ENCODE results near the gene PRKCZ. TPM values are rescaled to one million over a fixed set of nuclear protein-coding genes. Genes with fewer than 3 reads are reported as not detected.
"Not testable (repeated sequence)": the region's sequence is repeated elsewhere in the genome, so short reads cannot be mapped to it uniquely, and the experiment has no call there.

Gene PRKCZ
- polyA plus RNA-seq, 3 donors: 29.5 to 36.9 (median 34.5) TPM

DNA sequence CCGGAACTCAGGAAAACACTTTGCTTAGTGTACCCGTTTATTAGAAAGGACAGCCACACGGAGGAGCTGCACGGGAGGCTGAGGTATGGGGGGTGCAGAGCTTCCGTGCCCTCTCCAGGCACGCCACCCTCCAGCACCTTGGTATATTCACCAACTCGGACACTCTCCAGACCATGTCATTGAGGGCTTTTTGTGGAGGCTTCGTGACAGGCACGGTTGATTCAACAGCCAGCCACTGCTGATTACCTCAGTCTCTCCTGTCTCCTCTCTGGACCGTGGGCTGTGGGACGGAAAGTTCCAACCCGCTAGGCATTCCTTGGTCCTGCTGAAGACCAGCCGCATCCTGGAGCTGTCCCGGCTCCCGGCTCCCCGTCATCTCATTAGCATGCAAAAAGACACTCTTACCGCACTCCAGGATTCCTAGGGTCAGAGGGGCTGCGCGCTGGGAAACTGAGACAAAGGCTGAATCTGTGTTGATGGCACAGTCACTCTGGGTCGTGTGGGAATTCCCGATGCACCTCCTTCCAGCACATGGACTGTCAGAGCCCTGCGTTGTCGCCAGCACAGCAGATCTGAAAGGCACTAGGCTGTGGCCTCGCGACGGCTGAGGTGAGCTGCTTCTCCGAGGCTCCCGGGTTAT lies 65.6 kb downstream of the PRKCZ start:
- DNase-seq (ENCODE audit: extremely low read depth in 1 of 11, low read depth in 9 of 11, low spot score in 4 of 11): no peak

- DNase-seq (ENCODE audit: extremely low read depth in 1 of 11, low read depth in 9 of 11, low spot score in 4 of 11): no peak
Observed at GRCh38 chr1:2119886-2120285, 69.7 kb downstream of the PRKCZ start.

- DNase-seq (ENCODE audit: extremely low read depth in 1 of 11, low read depth in 9 of 11, low spot score in 4 of 11): no peak
Observed at GRCh38 chr1:2121101-2121691, 71.0 kb downstream of the PRKCZ start.

- not testable (repeated sequence) for DNase-seq (ENCODE audit: extremely low read depth in 1 of 11, low read depth in 9 of 11, low spot score in 4 of 11)
Observed at GRCh38 chr1:2121794-2122193, 71.6 kb downstream of the PRKCZ start.

DNA sequence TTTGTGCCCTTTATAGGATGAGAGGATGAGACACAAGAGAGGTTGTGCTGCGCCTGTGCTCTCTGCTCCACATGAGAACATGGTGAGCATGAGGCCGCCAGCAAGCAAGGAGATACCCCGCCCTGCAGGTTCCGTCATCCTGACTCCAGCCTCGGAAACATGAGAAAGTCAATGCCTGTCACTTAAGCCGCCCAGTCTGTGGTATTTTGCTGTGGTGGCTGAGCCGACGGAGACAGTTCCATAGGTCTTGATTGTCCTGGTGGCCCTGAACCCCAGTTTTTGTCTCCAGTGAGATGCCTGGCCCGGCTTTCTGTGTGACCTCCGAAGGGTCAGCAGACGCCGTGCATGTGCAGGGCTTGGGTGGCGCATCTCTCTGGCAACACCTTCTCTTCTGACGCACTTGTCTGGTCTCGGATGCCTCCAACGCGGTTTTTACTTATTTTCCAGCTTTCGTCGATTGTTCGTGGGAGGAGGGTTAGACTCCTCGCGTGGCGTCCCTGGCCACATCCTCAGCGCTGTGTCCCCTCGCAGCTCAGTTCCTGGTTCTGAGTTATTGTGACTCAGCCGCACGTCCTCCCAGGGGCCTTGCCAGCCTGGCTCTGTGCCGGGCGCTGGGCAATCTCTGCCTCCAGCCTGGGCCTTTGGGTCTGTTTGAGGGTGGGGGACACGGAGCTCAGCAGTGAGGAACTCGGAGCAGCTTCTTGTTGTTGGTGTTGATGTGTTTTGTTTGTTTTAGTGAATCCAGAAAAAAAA lies 74.4 kb downstream of the PRKCZ start:
- DNase-seq (ENCODE audit: extremely low read depth in 1 of 11, low read depth in 9 of 11, low spot score in 4 of 11): no peak

- DNase-seq (ENCODE audit: extremely low read depth in 1 of 11, low read depth in 9 of 11, low spot score in 4 of 11): no peak
Observed at GRCh38 chr1:2125350-2126211, 75.4 kb downstream of the PRKCZ start.

DNA sequence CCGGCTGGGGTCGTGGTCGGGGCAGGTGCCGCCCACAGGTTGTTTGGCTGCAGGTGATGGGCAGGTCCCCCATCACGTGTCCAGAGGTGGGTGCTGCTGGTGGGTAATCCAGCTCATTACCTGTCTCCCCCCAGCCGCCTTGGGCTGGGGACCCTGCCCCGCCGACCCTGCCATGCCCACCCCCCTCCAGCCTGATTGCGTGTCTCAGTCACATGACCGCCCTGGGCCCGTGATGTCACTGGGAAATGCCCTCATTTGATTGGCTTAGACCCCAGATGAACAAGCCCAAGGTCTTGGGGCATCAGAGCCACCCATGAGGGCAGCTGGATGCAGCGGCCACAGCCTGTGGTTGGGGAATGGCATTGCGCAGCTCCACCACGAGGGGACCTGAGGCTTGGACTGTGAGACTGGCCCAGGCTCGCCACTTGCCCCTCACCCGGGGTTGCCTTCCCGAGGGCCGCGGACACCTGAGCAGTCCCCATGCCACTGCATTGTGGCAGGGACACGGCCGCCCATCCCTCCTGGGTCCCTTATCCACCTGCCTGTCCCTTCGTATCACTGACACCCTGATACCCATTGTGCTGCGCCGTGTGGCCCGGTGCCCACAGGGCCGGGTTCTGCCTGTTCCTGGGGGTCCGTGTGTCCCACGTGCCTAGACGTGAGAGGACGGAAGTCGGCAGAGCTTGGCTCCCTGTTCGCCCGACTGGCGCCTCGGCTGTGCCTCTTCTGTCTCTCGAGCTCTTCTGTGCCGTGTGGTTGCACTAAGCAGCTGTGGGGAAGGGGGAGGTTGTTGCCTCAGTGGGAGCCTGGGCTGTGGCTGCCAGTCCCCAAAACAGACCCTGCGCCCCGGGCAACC lies 76.3 kb downstream of the PRKCZ start:
- no peak for DNase-seq (ENCODE audit: extremely low read depth in 1 of 11, low read depth in 9 of 11, low spot score in 4 of 11)

DNA sequence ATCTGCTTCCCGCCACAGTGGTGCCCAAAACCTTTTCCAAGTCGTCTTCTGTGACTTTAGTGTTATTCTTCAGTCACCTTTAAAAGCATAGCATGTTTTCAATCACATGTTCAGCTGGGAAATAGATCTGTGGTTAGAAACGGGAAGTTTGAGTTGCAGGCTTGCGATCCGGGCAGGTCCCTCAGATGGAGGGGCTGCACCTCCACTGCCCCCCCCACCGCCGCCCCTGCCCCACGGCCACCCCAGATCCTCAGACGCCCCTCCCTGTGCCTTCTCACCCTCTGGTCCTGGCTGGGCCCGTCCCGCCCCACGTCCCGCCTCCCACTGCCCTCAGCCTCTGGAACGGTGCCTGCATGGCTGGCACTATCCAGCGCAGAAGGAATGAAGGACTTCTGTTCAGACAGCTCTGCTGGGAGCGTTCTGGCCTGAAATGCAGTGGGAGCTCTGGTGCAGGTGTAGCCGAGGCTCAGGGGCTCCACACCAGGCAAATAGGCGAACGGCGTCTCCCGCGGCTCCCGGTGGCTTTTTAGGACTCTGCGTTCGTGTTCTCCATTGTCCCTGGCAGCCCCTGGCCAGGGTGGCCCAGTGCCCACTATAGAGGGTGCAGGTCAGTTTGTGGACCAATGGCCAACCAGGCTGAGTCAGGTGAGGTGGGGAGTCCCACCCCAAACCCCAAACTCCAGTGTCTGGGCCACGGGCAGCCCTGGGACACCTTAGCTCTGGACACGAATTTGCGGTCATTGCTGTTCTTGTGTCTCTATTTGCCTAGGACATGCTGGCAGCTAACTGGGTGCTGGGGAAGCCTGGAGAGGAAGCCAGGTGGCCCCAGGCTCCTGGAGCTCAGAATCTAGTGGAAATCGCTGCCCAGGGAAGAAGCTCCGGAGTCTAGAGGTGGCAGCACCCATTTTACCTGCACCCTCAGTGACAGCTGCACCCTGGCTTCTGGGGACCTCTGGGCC lies 77.3 kb downstream of the PRKCZ start:
- no peak for DNase-seq (ENCODE audit: extremely low read depth in 1 of 11, low read depth in 9 of 11, low spot score in 4 of 11)

DNA sequence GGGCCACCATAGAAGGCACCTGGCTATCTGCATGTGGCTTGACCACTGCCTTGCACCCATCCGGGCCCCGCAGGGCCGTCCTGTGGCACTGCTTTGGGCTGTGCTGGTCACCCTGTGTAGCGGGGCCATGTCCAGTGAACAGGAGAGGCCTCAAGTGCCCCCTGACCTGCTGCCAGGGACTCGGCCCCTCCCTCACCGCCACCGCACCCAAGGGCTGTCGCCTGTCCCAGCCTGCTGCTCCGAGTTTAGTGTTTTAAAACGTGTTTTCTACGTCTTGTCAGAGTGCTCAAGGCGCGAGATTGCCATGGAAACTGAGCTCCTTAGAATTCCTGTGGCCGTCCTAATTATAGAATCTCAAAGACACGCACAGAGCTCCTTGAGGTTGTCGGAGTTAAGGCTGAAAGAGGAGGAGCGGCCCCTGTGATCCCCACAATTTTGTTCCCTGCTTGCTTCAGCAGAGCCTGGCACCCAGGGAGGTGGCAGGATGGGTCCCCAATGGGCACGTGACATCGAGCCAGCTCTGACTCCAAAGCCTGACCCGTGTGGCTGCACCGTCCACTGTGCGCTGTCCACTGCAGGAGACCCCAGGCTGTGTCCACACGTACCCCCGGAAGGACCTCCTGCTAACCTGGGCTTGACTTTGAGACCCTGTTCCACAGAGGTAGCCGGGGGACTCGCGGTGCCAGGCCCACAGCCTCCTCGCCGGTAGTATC lies 78.1 kb downstream of the PRKCZ start:
- no peak for DNase-seq (ENCODE audit: extremely low read depth in 1 of 11, low read depth in 9 of 11, low spot score in 4 of 11)

DNA sequence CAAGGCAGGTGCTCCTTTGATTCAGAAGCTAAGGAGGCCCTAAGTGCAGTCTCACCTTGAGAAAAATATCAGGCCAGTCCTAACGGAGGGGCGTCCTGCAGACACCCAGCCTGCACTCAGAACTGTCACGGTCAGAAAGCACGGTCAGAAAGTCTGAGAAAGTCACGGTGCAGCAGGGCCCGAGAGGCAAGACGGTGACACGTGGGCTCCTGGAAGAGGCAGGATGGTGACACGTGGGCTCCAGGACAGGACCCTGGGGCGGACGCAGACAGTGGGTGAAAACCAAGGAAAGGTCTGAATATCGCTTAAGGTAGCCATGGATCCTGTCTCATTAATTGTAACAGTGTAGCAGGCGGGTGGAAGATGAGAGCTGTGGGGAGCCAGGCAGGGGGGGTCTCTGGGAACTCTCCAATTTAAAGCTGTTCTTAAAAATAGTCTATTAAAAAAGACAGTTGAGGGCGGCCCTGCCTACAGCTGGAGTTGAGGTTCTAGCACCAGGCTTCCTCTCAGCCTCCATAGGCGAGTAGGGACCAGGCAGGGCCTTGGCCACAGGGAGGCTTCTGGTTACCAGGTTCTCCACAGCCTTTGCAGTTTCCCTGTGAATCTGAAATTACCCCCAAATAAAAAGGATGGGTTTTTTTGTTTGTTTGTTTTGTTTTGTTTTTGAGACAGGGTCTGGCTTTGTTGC lies 79.2 kb downstream of the PRKCZ start:
- no peak for DNase-seq (ENCODE audit: extremely low read depth in 1 of 11, low read depth in 9 of 11, low spot score in 4 of 11)

- DNase-seq (ENCODE audit: extremely low read depth in 1 of 11, low read depth in 9 of 11, low spot score in 4 of 11): no peak
Observed at GRCh38 chr1:2130156-2130555, 79.9 kb downstream of the PRKCZ start.

DNA sequence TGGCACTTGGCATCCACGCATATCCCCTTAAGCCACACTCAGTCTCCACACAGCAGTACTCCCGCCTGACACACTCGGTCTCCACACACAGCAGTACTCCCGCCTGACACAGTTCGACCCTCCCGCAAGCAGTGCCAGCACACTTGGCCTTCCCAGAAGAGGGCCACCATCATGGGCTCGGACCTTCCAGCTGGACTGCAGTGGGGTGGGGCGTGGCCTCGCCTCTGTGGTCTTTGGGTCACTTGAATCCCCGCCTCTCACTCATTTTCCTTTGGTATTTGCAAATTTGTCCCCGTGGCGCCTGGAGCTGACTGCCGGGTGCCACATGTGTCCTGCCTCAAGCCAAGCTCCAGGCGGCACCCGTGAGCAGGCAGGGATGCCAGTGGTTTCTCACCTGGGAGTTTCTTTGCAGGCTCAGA lies 80.7 kb downstream of the PRKCZ start:
- no peak for DNase-seq (ENCODE audit: extremely low read depth in 1 of 11, low read depth in 9 of 11, low spot score in 4 of 11)

DNA sequence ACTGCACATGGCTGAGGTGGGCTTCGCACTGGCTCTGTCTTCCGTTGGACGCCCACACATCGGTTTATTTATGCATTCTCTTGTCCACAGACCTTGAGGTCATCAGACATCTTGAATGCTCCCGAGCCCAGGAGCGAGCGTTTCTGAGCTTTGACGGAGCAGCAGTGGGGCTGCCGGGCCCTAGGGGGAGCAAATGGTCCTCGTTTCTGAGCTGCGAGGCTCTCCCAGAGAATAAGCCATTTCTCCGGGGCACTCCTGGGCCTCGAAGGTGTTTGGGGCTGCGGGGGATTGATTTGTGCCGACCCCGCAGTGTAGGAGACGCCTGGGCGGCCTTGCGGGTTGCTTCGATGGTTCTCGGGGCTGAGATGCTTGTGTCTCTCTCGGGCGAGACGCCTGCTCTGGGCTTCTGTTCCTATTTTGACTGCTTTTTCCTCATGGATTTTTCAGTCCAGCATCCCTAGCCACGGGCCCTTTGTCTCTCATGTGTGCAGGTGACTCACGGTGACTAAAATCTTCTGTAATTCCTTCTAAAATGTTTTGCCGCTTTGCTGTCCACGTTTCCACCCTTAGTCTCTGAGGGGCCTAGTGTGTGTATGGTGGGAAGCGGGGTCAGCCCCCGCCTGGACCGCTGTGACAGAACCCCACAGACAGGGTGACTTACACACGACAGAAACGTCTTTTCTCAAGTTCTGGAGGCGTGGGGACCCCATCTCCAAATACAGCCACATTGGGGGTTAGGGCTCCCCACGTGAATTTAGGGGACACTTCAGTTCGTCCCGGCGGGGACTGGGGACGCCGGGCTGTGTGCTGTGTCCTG lies 82.2 kb downstream of the PRKCZ start:
- DNase-seq (ENCODE audit: extremely low read depth in 1 of 11, low read depth in 9 of 11, low spot score in 4 of 11): peak in 2 of 11 donors; percentile 49 to 53

DNA sequence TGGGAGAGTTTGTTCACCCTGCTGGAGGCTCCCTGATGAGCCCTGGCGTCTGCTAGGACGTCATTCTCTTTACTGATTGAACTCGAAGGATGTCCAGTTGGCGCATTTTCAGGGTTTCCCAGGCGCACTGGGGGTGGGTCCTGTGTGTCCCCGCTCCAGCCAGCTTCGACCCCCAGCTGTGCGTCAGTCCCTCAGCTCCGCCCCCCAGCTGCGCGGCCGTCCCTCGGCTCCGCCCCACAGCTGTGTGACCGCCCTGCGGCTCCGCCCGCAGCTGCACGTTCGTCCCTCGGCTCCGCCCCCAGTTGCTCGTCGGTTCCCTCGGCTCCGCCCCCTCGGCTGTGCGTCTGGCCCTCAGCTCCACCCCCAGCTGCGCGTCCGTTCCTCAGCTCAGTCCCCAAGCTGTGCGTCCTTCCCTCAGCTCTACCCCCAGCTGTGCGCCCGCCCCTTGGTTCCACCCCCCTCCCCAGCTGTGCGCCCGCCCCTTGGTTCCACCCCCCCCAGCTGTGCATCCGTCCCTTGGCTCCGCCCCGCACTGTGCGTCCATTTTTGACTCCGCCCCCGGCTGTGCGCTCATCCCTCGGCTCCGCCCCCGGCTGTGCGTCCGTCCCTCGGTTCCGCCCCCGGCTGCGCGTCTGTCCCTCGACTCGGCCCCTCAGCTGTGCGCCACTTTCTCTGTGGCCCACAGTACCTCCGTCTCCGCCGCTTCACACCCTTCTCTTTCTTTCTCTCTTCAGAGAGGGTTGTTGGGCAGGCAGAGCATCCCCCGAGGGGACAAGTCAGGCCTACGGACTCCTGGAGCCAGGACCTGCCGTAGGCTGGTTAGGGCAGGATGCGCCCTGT lies 83.0 kb downstream of the PRKCZ start:
- peak; percentile 87 to 98 (median 94) for DNase-seq (ENCODE audit: extremely low read depth in 1 of 11, low read depth in 9 of 11, low spot score in 4 of 11)

GRCh38 chr1:2133879-2134215 lies 83.6 kb downstream of the PRKCZ start:
- DNase-seq (ENCODE audit: extremely low read depth in 1 of 11, low read depth in 9 of 11, low spot score in 4 of 11): no peak
